K562 (cell line): ENCODE results near the gene GRP. TPM values are rescaled to one million over a fixed set of nuclear protein-coding genes. Genes with fewer than 3 reads are reported as not detected.

Experiments
- ATAC-seq: fragments of 200-7000 bp; cut with Tn5 transposase; 3 replicates; pipeline ENCODE4 v1.9.1; 2020; ENCODE audit warnings: moderate library complexity
- BruUV-seq: library from RNA; stranded (reverse); fragments of 400-500 nt; replicated peaks from 2 replicates; lab custom pipeline; 2021; lab: Mats Ljungman, UMichigan
- CTCF ChIA-PET: fragments of 300-600 bp; formaldehyde crosslinking; extraction: SDS; loops from one replicate; lab custom pipeline; 2021; ENCODE audit warnings: low intra/inter-chr PET ratio; lab: Yijun Ruan, JAX
- POLR2A ChIA-PET: fragments of 300-600, 350-650 bp; sonication (Branson Sonifier 250); formaldehyde crosslinking; extraction: SDS; loops from one replicate; lab custom pipeline; 2021; ENCODE audit warnings: antibody characterized with exemption, inconsistent platforms; lab: Yijun Ruan, JAX
- DNase-seq, 4 experiments: peaks; one replicate each; pipeline versions ENCODE4 v3.0.0 to v3.0.0-alpha.2; 2011 to 2018; ENCODE audit warnings: low spot score in 3 of 4, mixed read lengths in 3 of 4; ENCODE audit errors: extremely low read depth in 1 of 4
- FAIRE-seq: peaks from 2 replicates; lab custom pipeline; 2011; peaks lifted over from hg19 to GRCh38; lab: Jason Lieb, UNC
- H2AFZ ChIP-seq: 2 replicates; pipeline ENCODE4 v1.6.0; 2011; ENCODE audit warnings: low read depth, low read length, control low read depth, inconsistent platforms
- H3K27ac ChIP-seq: fragments of 200-600 bp; 3 replicates; pipeline ENCODE4 v1.8.0; 2011; ENCODE audit warnings: low read depth, mild to moderate bottlenecking, control low read depth, inconsistent platforms, low read length, moderate library complexity, mixed read lengths; ENCODE audit errors: extremely low read depth
- H3K27me3 ChIP-seq, 2 experiments: fragments of 300-600 bp in 1 of 2; 2 replicates in 1 of 2; 3 replicates in 1 of 2; pipeline versions ENCODE4 v1.6.0 to v1.8.0; 2011; ENCODE audit warnings: inconsistent platforms in 2 of 2, low read length in 2 of 2, mild to moderate bottlenecking in 1 of 2, mixed read lengths in 1 of 2, moderate library complexity in 1 of 2; ENCODE audit not compliant: control insufficient read depth in 2 of 2, insufficient read depth in 2 of 2
- H3K36me3 ChIP-seq: fragments of 300-600 bp; 3 replicates; pipeline ENCODE4 v1.8.0; 2011; ENCODE audit warnings: mild to moderate bottlenecking, low read length, inconsistent platforms; ENCODE audit not compliant: control insufficient read depth, insufficient read depth
- H3K4me1 ChIP-seq, 2 experiments: fragments of 200-600 bp in 1 of 2; replicated peaks in 1 of 2; 2 replicates in 1 of 2; 3 replicates in 1 of 2; pipeline versions ENCODE4 v1.5.1 to v1.8.0; 2011; ENCODE audit warnings: inconsistent platforms in 2 of 2, low read length in 2 of 2, mild to moderate bottlenecking in 1 of 2, mixed read lengths in 1 of 2, moderate library complexity in 1 of 2; ENCODE audit not compliant: control insufficient read depth in 2 of 2, insufficient read depth in 2 of 2
- H3K4me2 ChIP-seq: 2 replicates; pipeline ENCODE4 v1.6.1; 2011; ENCODE audit warnings: low read length, control low read depth, inconsistent platforms, mixed read lengths; ENCODE audit not compliant: insufficient read depth
- H3K4me3 ChIP-seq: fragments of 200-600 bp; sonication (generic), shearing (Covaris generic); 2 replicates; pipeline ENCODE4 v1.5.1; 2016; ENCODE audit warnings: control low read depth, inconsistent platforms
- H3K79me2 ChIP-seq: fragments of 200-600 bp; 3 replicates; pipeline ENCODE4 v1.8.0; 2011; ENCODE audit warnings: low read length, inconsistent platforms; ENCODE audit not compliant: control insufficient read depth, insufficient read depth
- H3K9ac ChIP-seq, 2 experiments: 2 replicates each; pipeline versions ENCODE4 v1.6.0 to v1.6.1; 2011; ENCODE audit warnings: low read depth in 2 of 2, low read length in 2 of 2, control low read depth in 1 of 2, inconsistent platforms in 1 of 2, mild to moderate bottlenecking in 1 of 2, mixed read lengths in 1 of 2; ENCODE audit not compliant: insufficient read depth in 1 of 2
- H3K9me1 ChIP-seq: one replicate; pipeline ENCODE4 v1.6.0; 2011; ENCODE audit warnings: inconsistent platforms, mild to moderate bottlenecking, low read length, moderate library complexity; ENCODE audit not compliant: control insufficient read depth, insufficient read depth
- H3K9me3 ChIP-seq: replicated peaks from 2 replicates; pipeline ENCODE4 v1.5.1; 2011; ENCODE audit warnings: low read depth, low read length, inconsistent platforms; ENCODE audit not compliant: control insufficient read depth, insufficient read depth
- H4K20me1 ChIP-seq: replicated peaks from 2 replicates; pipeline ENCODE4 v1.6.1; 2011; ENCODE audit warnings: low read length, inconsistent platforms, mixed read lengths; ENCODE audit not compliant: control insufficient read depth, insufficient read depth
- CEBPZ ChIP-seq: fragments of 150-350 bp; IDR thresholded peaks from 2 replicates; pipeline ENCODE4 v1.6.1; 2014; ENCODE audit warnings: low read depth, mild to moderate bottlenecking, low read length, borderline replicate concordance
- CLOCK ChIP-seq: fragments of 250-450 bp; sonication (Bioruptor Pico); IDR thresholded peaks from 2 replicates; pipeline ENCODE4 v1.4.0; 2020; ENCODE audit warnings: mild to moderate bottlenecking, moderate library complexity, borderline replicate concordance
- KDM4B ChIP-seq, 2 experiments: fragments of 450-650 bp in 1 of 2; sonication (generic) in 1 of 2; IDR thresholded peaks; 2 replicates each; pipeline ENCODE4 v1.6.1; 2016 to 2017; ENCODE audit warnings: borderline replicate concordance in 2 of 2, antibody characterized with exemption in 1 of 2, low read depth in 1 of 2, mild to moderate bottlenecking in 1 of 2
- NFRKB ChIP-seq: fragments of 450-650 bp; IDR thresholded peaks from 2 replicates; pipeline ENCODE4 v1.6.1; 2016; ENCODE audit warnings: low read depth
- RNF219 ChIP-seq: fragments of 250-450 bp; sonication (Bioruptor Pico); IDR thresholded peaks from 2 replicates; pipeline ENCODE4 v1.5.0; 2022; ENCODE audit warnings: mild to moderate bottlenecking
- ZHX1 ChIP-seq: fragments of 150-350 bp; conservative IDR thresholded peaks from 2 replicates; pipeline ENCODE4 v1.6.1; 2014; ENCODE audit warnings: low read length
- ZNF717 ChIP-seq: fragments of 250-450 bp; sonication (Bioruptor Pico); IDR thresholded peaks from 2 replicates; pipeline ENCODE4 v1.5.0; 2021
- WGBS: fragments of 100-300 bp; shearing (Covaris generic); methylation state at CpG from one replicate; pipeline ENCODE4 v1.1.6; 2016; ENCODE audit warnings: low coverage, mixed read lengths; ENCODE audit not compliant: insufficient coverage; ENCODE audit errors: missing lambda C conversion rate; 5-methylcytosine and 5-hydroxymethylcytosine counted together
- in situ Hi-C: fragments of 300-500 bp; cut with MboI; formaldehyde crosslinking; loops from 4 replicates; pipeline ENCODE4 v1.15.0; 2018; ENCODE audit warnings: inconsistent platforms, mixed read lengths
- intact Hi-C: fragments of 100-400 bp; cut with micrococcal nuclease; formaldehyde crosslinking; loops from 2 replicates; pipeline ENCODE4 v1.14.2; 2022
- polyA plus RNA-seq, 8 experiments: library from polyadenylated mRNA; depleted of rRNA in 4 of 8; stranded (reverse) in 5 of 8; unstranded in 3 of 8; fragments of >200 nt; fragmentation: Nextera tagmentation in 2 of 8; fragmentation: Illumina TruSeq in 1 of 8; extraction: Ambion mirVana in 2 of 8; extraction: Trizol in 1 of 8; gene quantifications; 2 replicates each; pipeline versions ENCODE4 v1.2.1 to v1.2.3, GENCODE V29; 2011 to 2014; ENCODE audit warnings: inconsistent platforms in 1 of 8, missing spikeins in 1 of 8
- total RNA-seq, 7 experiments: library from RNA; depleted of rRNA in 6 of 7; stranded (reverse); fragments of >200 nt in 6 of 7; fragmentation: Illumina TruSeq in 2 of 7; extraction: Trizol in 2 of 7; gene quantifications; 2 replicates each; pipeline versions ENCODE4 v1.2.1 to v1.2.3, GENCODE V29; 2011 to 2021; ENCODE audit warnings: low replicate concordance in 1 of 7

Gene GRP
- total and polyA plus RNA-seq, 9 of the 15 experiments (the other 6 are each of a cell fraction or from before 2014, with no cell fraction given) = 0.07 TPM; not detected in 8

- Histone ChIP-seq H4K20me1 (no peaks in the 10 kb centered on the region), H3K36me3 (no peaks in the 10 kb centered on the region), H3K27ac (no peak overlapping the region), H2AFZ (no peak overlapping the region), H3K4me3 (no peak overlapping the region), H3K79me2 (no peaks in the 10 kb centered on the region), H3K9me3 (no peaks in the 10 kb centered on the region), H3K4me2 (no peak overlapping the region), H3K4me1 (no peaks in the 10 kb centered on the region), H3K9ac (no peak overlapping the region), H3K27me3 (no peaks in the 10 kb centered on the region; a peak in 1 of 5 replicates), H3K9me1 (no peaks in the 10 kb centered on the region)
- no TSS peak for BruUV-seq
- DNase-seq (no peak), ATAC-seq (no peak), FAIRE-seq (no peak)
- TF ChIP-seq RNF219 (CRISPR knock-in tag) (no peak), KDM4B (IDR thresholded peaks at IDR 0.05; ENCODE audit: borderline replicate concordance in 2 of 2, low read depth in 1 of 2) (no peak), CLOCK (CRISPR knock-in tag) (no peak), CEBPZ (no peak), ZNF717 (CRISPR knock-in tag) (no peak), ZHX1 (no peak), NFRKB (no peak)
- WGBS = 0% methylated on average over 6 of the region's 6 CpGs
- in situ Hi-C loops (no loop called here), intact Hi-C loops (no loop called here)
- ChIA-PET POLR2A (interaction anchor here (0.5 kb wide), 1 partner anchor 215 kb away, joined by 3 read pairs; no protein-coding TSS in a partner anchor), CTCF (no interaction called here)
Observed at GRCh38 chr18:59198215-59198614, 21.7 kb upstream of the GRP start.
